HG03520 (cell line): ENCODE data around the gene SCAF8.

Experiments
- ATAC-seq: cut with Tn5 transposase; IDR thresholded peaks from one replicate; pipeline ENCODE4 v1.9.1; 2021; ENCODE audit warnings: mild to moderate bottlenecking, moderate library complexity; ENCODE audit not compliant: unreplicated experiment

SCAF8 gene

GRCh38 chr6:154882107-154882506 is 148.9 kb downstream of the SCAF8 start:
- no peak for ATAC-seq
